Loucy (cell line): Measurements from ENCODE around the gene ANKRD10.
A peak's percentile ranks its signal among the peaks of the same experiment; 100 is the strongest.

Experiments used
- H2AFZ ChIP-seq: fragments of 200-600 bp; sonication (generic); 2 replicates; pipeline ENCODE4 v1.6.0; 2016; ENCODE audit warnings: antibody characterized with exemption, mild to moderate bottlenecking, low read length, moderate library complexity
- H3F3A ChIP-seq: fragments of 200-600 bp; 2 replicates; pipeline ENCODE4 v1.6.0; 2016; ENCODE audit warnings: antibody characterized with exemption, low read depth, mild to moderate bottlenecking
- H3K27me3 ChIP-seq: fragments of 200-600 bp; sonication (generic); 2 replicates; pipeline ENCODE4 v1.6.1; 2014; ENCODE audit warnings: low read length, mild to moderate bottlenecking; ENCODE audit not compliant: insufficient read depth, poor library complexity, severe bottlenecking
- H3K36me3 ChIP-seq: fragments of 200-600 bp; sonication (generic); 2 replicates; pipeline ENCODE4 v1.6.1; 2016; ENCODE audit warnings: low read length; ENCODE audit not compliant: insufficient read depth
- H3K4me1 ChIP-seq: fragments of 200-600 bp; sonication (generic); 2 replicates; pipeline ENCODE4 v1.5.1; 2014; ENCODE audit warnings: low read length, mild to moderate bottlenecking; ENCODE audit not compliant: insufficient read depth, poor library complexity, severe bottlenecking
- H3K4me2 ChIP-seq: fragments of 200-600 bp; sonication (generic); 2 replicates; pipeline ENCODE4 v1.6.0; 2014; ENCODE audit warnings: antibody characterized with exemption, low read length, low read depth, mild to moderate bottlenecking; ENCODE audit not compliant: poor library complexity, severe bottlenecking
- H3K4me3 ChIP-seq: fragments of 200-600 bp; sonication (generic); 2 replicates; pipeline ENCODE4 v1.5.1; 2014; ENCODE audit warnings: low read length, mild to moderate bottlenecking, mixed read lengths; ENCODE audit not compliant: poor library complexity, severe bottlenecking
- H3K79me2 ChIP-seq: fragments of 200-600 bp; sonication (generic); 2 replicates; pipeline ENCODE4 v1.6.1; 2014; ENCODE audit warnings: low read length; ENCODE audit not compliant: insufficient read depth
- H3K9ac ChIP-seq: fragments of 200-600 bp; sonication (generic); 2 replicates; pipeline ENCODE4 v1.6.0; 2014; ENCODE audit warnings: mild to moderate bottlenecking, low read depth, low read length, moderate library complexity; ENCODE audit not compliant: poor library complexity, severe bottlenecking
- H3K9me2 ChIP-seq: fragments of 200-600 bp; sonication (generic); replicated peaks from 2 replicates; pipeline ENCODE4 v1.6.1; 2016; ENCODE audit warnings: low read depth, low read length, mixed read lengths
- H3K9me3 ChIP-seq: fragments of 200-600 bp; sonication (generic); 2 replicates; pipeline ENCODE4 v1.6.1; 2014; ENCODE audit warnings: mild to moderate bottlenecking, antibody characterized with exemption, low read length, low read depth; ENCODE audit not compliant: insufficient read depth
- H4K20me1 ChIP-seq: fragments of 200-600 bp; sonication (generic); 2 replicates; pipeline ENCODE4 v1.6.0; 2014; ENCODE audit warnings: antibody characterized with exemption, low read length, mild to moderate bottlenecking; ENCODE audit not compliant: insufficient read depth, poor library complexity, severe bottlenecking
- EZH2phosphoT487 ChIP-seq: fragments of 200-600 bp; IDR thresholded peaks from 2 replicates; pipeline ENCODE4 v1.6.1; 2018; ENCODE audit warnings: antibody characterized with exemption, mild to moderate bottlenecking, moderate library complexity, borderline replicate concordance
- TF ChIP-seq, protein P1 (sequence below): fragments of 200-600 bp; sonication (generic); conservative IDR thresholded peaks from 2 replicates; pipeline ENCODE4 v1.5.1; 2014; ENCODE audit warnings: mild to moderate bottlenecking, antibody characterized with exemption, low read length

Gene ANKRD10

DNA sequence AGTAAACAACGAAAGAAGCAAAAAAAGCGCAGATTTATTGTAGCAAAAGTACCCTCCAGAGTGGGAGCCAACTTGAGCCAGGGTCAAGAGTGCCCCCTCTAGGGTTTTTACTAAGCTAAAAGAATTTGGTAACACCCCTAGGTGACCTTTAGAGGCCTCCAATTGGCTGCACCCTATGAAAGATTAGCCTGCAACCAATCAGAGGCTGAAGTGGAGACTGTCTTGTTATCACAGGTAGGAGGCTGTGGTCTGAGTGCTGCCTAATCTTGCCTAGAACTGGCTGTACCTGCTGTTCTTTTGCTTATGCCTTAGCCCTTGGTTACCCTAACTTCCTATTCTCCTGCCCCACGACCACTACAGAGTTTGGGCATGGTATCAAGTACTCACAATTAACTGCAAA is 38.3 kb downstream of the ANKRD10 start:
- no peak overlapping the region for H3K4me3 ChIP-seq
- no peak overlapping the region for H3K9ac ChIP-seq
- H3K36me3 ChIP-seq, result no peaks in the 10 kb centered on the region
- H3K9me3 ChIP-seq, result no peaks in the 10 kb centered on the region
- H2AFZ ChIP-seq, result no peak overlapping the region
- H3K4me2 ChIP-seq, result no peak overlapping the region
- no peaks in the 10 kb centered on the region for H3K79me2 ChIP-seq
- TF ChIP-seq, protein P1, sequence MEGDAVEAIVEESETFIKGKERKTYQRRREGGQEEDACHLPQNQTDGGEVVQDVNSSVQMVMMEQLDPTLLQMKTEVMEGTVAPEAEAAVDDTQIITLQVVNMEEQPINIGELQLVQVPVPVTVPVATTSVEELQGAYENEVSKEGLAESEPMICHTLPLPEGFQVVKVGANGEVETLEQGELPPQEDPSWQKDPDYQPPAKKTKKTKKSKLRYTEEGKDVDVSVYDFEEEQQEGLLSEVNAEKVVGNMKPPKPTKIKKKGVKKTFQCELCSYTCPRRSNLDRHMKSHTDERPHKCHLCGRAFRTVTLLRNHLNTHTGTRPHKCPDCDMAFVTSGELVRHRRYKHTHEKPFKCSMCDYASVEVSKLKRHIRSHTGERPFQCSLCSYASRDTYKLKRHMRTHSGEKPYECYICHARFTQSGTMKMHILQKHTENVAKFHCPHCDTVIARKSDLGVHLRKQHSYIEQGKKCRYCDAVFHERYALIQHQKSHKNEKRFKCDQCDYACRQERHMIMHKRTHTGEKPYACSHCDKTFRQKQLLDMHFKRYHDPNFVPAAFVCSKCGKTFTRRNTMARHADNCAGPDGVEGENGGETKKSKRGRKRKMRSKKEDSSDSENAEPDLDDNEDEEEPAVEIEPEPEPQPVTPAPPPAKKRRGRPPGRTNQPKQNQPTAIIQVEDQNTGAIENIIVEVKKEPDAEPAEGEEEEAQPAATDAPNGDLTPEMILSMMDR, result no peak
- no peak for TF ChIP-seq EZH2phosphoT487
- H3F3A ChIP-seq, result no peaks in the 10 kb centered on the region
- H3K4me1 ChIP-seq, result peaks cover 6% of the 10 kb centered on the region
- no peaks in the 10 kb centered on the region for H3K27me3 ChIP-seq
- H4K20me1 ChIP-seq, result no peaks in the 10 kb centered on the region
- no peaks in the 10 kb centered on the region for H3K9me2 ChIP-seq

DNA sequence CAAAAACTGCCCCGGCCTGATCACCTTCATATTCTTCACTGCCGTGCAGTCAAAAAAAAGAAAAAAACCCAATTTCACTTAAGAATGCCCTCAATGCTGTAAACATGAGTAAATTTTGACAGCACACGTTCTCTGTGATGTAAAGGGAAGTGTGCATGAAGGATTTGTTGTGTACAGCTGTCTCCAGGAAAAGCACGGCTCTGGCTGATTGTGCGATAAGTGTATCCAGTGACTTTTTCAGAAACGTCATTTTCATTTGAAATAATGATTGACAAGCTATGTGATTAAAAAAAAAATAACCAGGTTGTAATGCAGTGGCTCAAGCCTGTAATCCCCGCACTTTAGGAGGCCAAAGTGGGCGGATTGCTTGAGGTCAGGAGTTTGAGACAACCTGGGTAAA is 39.6 kb downstream of the ANKRD10 start:
- no peaks in the 10 kb centered on the region for H3K9me2 ChIP-seq
- peak overlapping the region; percentile 75 for H3K4me3 ChIP-seq
- H3K9me3 ChIP-seq, result no peaks in the 10 kb centered on the region
- peak overlapping the region; percentile 99 for H2AFZ ChIP-seq
- H4K20me1 ChIP-seq, result no peaks in the 10 kb centered on the region
- H3K36me3 ChIP-seq, result no peaks in the 10 kb centered on the region
- H3K9ac ChIP-seq, result peak overlapping the region; percentile 18
- H3K27me3 ChIP-seq, result no peaks in the 10 kb centered on the region
- no peaks in the 10 kb centered on the region for H3K79me2 ChIP-seq
- no peaks in the 10 kb centered on the region for H3F3A ChIP-seq
- peaks cover 6% of the 10 kb centered on the region for H3K4me1 ChIP-seq
- H3K4me2 ChIP-seq, result peak overlapping the region; percentile 81
- TF ChIP-seq, protein P1, result no peak
- TF ChIP-seq EZH2phosphoT487, result no peak

DNA sequence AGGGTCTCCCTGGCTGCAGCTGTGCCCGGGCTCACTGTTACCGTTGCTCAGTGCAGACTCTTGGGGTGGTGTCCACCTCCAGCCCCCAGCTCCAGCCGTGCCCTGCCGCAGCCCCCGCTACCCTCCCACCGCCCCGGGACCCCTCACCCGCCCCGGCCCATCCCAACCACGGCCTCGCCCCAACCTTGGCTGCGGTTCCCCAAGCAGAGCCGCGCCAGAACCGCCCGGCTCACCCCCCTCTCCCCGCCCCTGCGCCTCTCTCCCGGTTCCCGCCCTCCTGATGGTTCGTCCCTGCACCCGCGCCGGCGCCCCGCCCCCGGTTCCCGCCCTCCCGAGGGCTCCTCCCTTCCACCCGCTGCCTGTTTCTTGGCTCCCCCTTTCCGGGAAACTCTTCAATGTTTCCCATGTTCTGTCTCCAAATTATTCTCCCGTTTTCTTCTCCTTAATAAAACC is 40.3 kb downstream of the ANKRD10 start:
- peaks cover 6% of the 10 kb centered on the region for H3K4me1 ChIP-seq
- no peaks in the 10 kb centered on the region for H3K36me3 ChIP-seq
- H3K9ac ChIP-seq, result peak overlapping the region; percentile 32
- no peak for TF ChIP-seq EZH2phosphoT487
- TF ChIP-seq, protein P1, result no peak
- peak overlapping the region; percentile 81 for H3K4me2 ChIP-seq
- no peaks in the 10 kb centered on the region for H3K9me3 ChIP-seq
- H3K79me2 ChIP-seq, result no peaks in the 10 kb centered on the region
- no peaks in the 10 kb centered on the region for H4K20me1 ChIP-seq
- no peaks in the 10 kb centered on the region for H3K9me2 ChIP-seq
- H3K27me3 ChIP-seq, result no peaks in the 10 kb centered on the region
- H2AFZ ChIP-seq, result peak overlapping the region; percentile 99
- no peaks in the 10 kb centered on the region for H3F3A ChIP-seq
- peak overlapping the region; percentile 75 for H3K4me3 ChIP-seq
